Sigmoid colon (tissue), 4 donors: ENCODE measurements around the gene OXLD1.

Experiments
- CTCF ChIP-seq, 4 experiments: fragments of 450-650 bp in 3 of 4; fragments of 200-600 bp in 1 of 4; IDR thresholded peaks; one replicate each; pipeline ENCODE4 v1.5.1; 2016 to 2019; ENCODE audit warnings: antibody characterized with exemption in 4 of 4, mild to moderate bottlenecking in 3 of 4, moderate library complexity in 2 of 4
- EP300 ChIP-seq, 4 donors: sonication (generic); formaldehyde crosslinking; IDR thresholded peaks; one replicate each; pipeline ENCODE4 v1.6.1; 2017; ENCODE audit warnings: antibody characterized with exemption in 4 of 4
- POLR2A ChIP-seq, 2 donors: fragments of 450-650 bp; IDR thresholded peaks; one replicate each; pipeline ENCODE4 v1.6.1; 2016; ENCODE audit warnings: antibody characterized with exemption in 2 of 2, mild to moderate bottlenecking in 2 of 2, moderate library complexity in 2 of 2
- POLR2AphosphoS5 ChIP-seq, 4 donors: sonication (generic); formaldehyde crosslinking; IDR thresholded peaks; one replicate each; pipeline ENCODE4 v1.6.1; 2017; ENCODE audit warnings: antibody characterized with exemption in 4 of 4

GRCh38 chr17:81708739-81709185 is 42.4 kb upstream of the OXLD1 start:
- TF ChIP-seq CTCF (IDR thresholded peaks at IDR 0.05), result no peak
- TF ChIP-seq POLR2AphosphoS5 (IDR thresholded peaks at IDR 0.05), result no peak
- no peak for TF ChIP-seq POLR2A (IDR thresholded peaks at IDR 0.05)
- TF ChIP-seq EP300 (IDR thresholded peaks at IDR 0.05), result no peak
